Glutamatergic neuron (in vitro differentiated cells): ENCODE measurements around the gene ZNF775. TPM values are rescaled to one million over a fixed set of nuclear protein-coding genes. Genes with fewer than 3 reads are reported as not detected.

Experiments
- DNase-seq: peaks from one replicate; pipeline ENCODE4 v3.0.0; 2022
- H3K27ac Mint-ChIP-seq: one replicate; pipeline ENCODE4 v1.8.0; 2020; ENCODE audit warnings: mild to moderate bottlenecking, mixed read lengths, inconsistent platforms; ENCODE audit not compliant: unreplicated experiment
- H3K27me3 Mint-ChIP-seq: one replicate; pipeline ENCODE4 v1.8.0; 2020; ENCODE audit warnings: mild to moderate bottlenecking, moderate library complexity, mixed read lengths, inconsistent platforms; ENCODE audit not compliant: unreplicated experiment
- H3K36me3 Mint-ChIP-seq: one replicate; pipeline ENCODE4 v1.8.0; 2020; ENCODE audit warnings: mild to moderate bottlenecking, mixed read lengths, inconsistent platforms; ENCODE audit not compliant: unreplicated experiment
- H3K4me1 Mint-ChIP-seq: one replicate; pipeline ENCODE4 v1.8.0; 2020; ENCODE audit warnings: mild to moderate bottlenecking, low read depth, mixed read lengths, inconsistent platforms; ENCODE audit not compliant: unreplicated experiment
- H3K4me3 Mint-ChIP-seq: one replicate; pipeline ENCODE4 v1.8.0; 2020; ENCODE audit warnings: mild to moderate bottlenecking, mixed read lengths, inconsistent platforms; ENCODE audit not compliant: unreplicated experiment
- H3K9me3 Mint-ChIP-seq: one replicate; pipeline ENCODE4 v1.8.0; 2020; ENCODE audit warnings: mild to moderate bottlenecking, moderate library complexity, mixed read lengths, inconsistent platforms; ENCODE audit not compliant: unreplicated experiment
- total RNA-seq: library from RNA; stranded (reverse); fragmentation: NEBNext Ultra II Directional; extraction: Animal tissue kit (Norgen Biotek cat#: 25700); gene quantifications from one replicate; pipeline ENCODE4 v1.2.1, GENCODE V29; 2021; ENCODE audit not compliant: unreplicated experiment
- TF ChIP-seq, protein P1 (sequence below): fragments of 200-600 bp; sonication (generic); IDR thresholded peaks from one replicate; pipeline ENCODE4 v1.5.0; 2021; ENCODE audit not compliant: partially characterized antibody, unreplicated experiment

The ZNF775 gene
- total RNA-seq, 1 donor from 2014 or later = 20.5 TPM

DNA sequence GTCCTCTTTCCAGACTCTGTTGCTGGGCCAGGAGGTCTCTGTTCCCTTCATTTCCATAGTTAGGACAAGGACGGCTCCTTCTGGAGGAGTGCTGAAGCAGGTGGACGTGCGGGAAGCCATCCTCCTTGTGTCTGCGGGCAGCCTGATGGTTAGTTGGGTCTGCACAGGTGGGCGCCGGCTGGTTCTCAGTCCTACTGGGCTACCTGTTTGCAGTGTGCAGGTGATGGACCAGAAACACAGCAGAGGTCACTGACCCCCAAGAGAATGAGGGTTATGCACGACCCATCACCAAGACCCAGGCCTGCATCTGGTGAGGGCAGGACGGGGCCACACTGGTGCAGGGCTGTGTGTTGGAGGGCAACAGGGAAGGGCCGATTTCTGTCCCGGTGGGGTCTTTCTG is 45.5 kb upstream of the ZNF775 start:
- H3K9me3 Mint-ChIP-seq = peaks cover 2% of the 10 kb centered on the region
- no peak overlapping the region for H3K27ac Mint-ChIP-seq
- H3K4me3 Mint-ChIP-seq = no peak overlapping the region
- no peaks in the 10 kb centered on the region for H3K36me3 Mint-ChIP-seq
- peaks cover 17% of the 10 kb centered on the region for H3K4me1 Mint-ChIP-seq
- no peak for DNase-seq
- TF ChIP-seq, protein P1, sequence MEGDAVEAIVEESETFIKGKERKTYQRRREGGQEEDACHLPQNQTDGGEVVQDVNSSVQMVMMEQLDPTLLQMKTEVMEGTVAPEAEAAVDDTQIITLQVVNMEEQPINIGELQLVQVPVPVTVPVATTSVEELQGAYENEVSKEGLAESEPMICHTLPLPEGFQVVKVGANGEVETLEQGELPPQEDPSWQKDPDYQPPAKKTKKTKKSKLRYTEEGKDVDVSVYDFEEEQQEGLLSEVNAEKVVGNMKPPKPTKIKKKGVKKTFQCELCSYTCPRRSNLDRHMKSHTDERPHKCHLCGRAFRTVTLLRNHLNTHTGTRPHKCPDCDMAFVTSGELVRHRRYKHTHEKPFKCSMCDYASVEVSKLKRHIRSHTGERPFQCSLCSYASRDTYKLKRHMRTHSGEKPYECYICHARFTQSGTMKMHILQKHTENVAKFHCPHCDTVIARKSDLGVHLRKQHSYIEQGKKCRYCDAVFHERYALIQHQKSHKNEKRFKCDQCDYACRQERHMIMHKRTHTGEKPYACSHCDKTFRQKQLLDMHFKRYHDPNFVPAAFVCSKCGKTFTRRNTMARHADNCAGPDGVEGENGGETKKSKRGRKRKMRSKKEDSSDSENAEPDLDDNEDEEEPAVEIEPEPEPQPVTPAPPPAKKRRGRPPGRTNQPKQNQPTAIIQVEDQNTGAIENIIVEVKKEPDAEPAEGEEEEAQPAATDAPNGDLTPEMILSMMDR = no peak
- peaks cover 13% of the 10 kb centered on the region for H3K27me3 Mint-ChIP-seq

DNA sequence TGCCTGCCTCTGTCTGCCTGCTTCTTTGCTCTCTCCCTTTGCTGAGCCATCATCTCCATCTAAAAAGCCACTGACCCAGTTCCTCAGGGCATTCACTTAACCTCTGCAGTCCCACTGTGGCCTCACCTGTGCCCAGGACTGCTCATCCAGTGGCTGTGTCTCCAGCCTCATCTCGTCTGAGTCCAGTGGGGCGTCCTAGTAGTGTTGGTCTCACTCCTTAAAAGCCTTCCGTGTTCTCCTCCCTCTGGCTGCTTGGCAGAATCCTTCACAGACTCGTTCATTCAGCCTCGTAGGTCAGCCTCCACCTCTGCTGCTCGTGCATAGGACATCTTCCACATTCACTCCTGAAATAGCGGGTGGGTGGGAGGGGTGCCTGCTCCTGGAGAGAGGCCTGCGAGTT is 45.0 kb upstream of the ZNF775 start:
- no peak overlapping the region for H3K4me3 Mint-ChIP-seq
- peaks cover 17% of the 10 kb centered on the region for H3K4me1 Mint-ChIP-seq
- H3K36me3 Mint-ChIP-seq = no peaks in the 10 kb centered on the region
- TF ChIP-seq, protein P1 = no peak
- peaks cover 13% of the 10 kb centered on the region for H3K27me3 Mint-ChIP-seq
- peaks cover 2% of the 10 kb centered on the region for H3K9me3 Mint-ChIP-seq
- peak overlapping the region; percentile 43 for H3K27ac Mint-ChIP-seq
- DNase-seq = no peak

DNA sequence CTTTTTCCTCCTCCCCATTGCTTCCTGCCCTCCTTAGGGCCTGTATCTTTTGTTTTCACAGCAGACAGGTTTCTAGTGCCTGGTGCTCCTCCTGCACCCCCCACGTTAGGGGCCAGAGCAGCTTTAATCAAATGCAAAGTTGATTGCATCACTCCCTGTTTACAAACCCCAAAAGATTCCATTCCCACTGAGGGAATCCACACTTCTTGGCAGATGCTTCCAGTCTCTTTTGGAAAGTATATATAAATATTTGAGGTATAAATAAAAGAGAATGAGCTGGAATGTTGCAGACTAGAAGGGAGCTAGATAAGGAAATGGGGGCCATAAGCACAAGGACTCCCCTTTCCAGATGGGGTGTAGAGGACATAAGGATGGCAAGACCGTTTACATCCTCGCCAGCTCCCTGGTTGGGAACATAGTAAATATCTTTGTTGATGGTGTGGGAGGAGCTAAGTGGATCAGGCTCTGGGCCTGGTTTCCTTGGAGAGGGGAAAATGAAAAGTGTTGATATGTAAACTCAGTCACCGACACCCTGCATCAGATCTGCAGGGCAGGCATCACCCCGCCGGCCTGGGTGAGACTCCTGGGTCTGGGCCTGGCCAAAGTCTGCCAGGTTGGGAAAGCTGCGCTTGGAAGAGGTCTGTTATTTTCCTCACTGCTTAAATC is 43.9 kb upstream of the ZNF775 start:
- no peak for DNase-seq
- H3K27ac Mint-ChIP-seq = no peak overlapping the region
- peaks cover 17% of the 10 kb centered on the region for H3K4me1 Mint-ChIP-seq
- peaks cover 2% of the 10 kb centered on the region for H3K9me3 Mint-ChIP-seq
- H3K36me3 Mint-ChIP-seq = no peaks in the 10 kb centered on the region
- TF ChIP-seq, protein P1 = no peak
- H3K27me3 Mint-ChIP-seq = peaks cover 16% of the 10 kb centered on the region
- no peak overlapping the region for H3K4me3 Mint-ChIP-seq

DNA sequence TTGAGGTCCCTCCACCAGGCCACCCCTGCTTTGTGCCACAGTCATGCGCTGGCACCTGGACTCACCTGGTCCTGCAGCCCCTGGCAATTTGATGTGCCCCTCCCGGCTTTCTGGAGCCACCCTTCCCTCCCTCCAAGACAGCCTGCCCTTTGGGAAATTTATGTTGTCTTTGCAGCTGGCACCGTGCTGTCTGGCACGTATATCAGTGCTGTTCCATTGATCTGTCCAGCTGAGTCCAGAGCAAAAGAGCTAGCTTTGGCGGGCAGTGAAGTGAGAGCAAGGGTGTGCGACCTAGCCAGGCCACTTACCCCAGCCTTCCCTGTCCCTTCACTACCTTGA is 43.4 kb upstream of the ZNF775 start:
- H3K36me3 Mint-ChIP-seq = no peaks in the 10 kb centered on the region
- TF ChIP-seq, protein P1 = no peak
- peaks cover 2% of the 10 kb centered on the region for H3K9me3 Mint-ChIP-seq
- no peak overlapping the region for H3K4me3 Mint-ChIP-seq
- H3K4me1 Mint-ChIP-seq = peaks cover 17% of the 10 kb centered on the region
- no peak overlapping the region for H3K27ac Mint-ChIP-seq
- DNase-seq = no peak
- H3K27me3 Mint-ChIP-seq = peaks cover 17% of the 10 kb centered on the region

DNA sequence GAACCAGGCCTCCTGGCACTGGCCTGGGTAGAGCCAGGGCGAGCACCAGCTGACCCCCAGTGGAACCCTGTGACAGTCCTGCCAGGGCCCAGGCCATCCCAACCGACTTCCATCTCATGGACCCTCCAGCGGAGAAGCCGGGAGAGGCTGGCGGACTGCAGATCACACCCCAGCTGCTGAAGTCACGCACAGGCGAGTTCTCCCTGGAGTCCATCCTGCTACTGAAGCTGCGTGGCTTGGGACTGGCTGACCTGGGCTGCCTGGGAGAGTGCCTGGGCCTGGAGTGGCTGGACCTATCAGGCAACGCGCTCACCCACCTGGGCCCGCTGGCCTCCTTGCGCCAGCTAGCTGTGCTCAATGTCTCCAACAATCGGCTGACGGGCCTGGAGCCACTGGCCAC is 42.4 kb upstream of the ZNF775 start:
- Mint-ChIP-seq H3K36me3 (no peaks in the 10 kb centered on the region), H3K4me1 (peaks cover 17% of the 10 kb centered on the region), H3K4me3 (no peak overlapping the region), H3K27me3 (peaks cover 20% of the 10 kb centered on the region), H3K9me3 (peaks cover 2% of the 10 kb centered on the region), H3K27ac (no peak overlapping the region)
- DNase-seq = no peak
- TF ChIP-seq, protein P1 = no peak
